Activated T-cell treated with anti-CD3 and anti-CD28 coated beads for 4 hours (primary cell): ENCODE data around the gene MALT1.

Experiments
- DNase-seq: peaks from one replicate; pipeline ENCODE4 v3.0.0-alpha.2; 2020

MALT1 gene

GRCh38 chr18:58692422-58693185, 21.3 kb downstream of the MALT1 start:
- no peak for DNase-seq

GRCh38 chr18:58694221-58694620, 23.0 kb downstream of the MALT1 start:
- DNase-seq: no peak

GRCh38 chr18:58694720-58695468, 23.6 kb downstream of the MALT1 start:
- no peak for DNase-seq

- DNase-seq: no peak
These were observed 24.5 kb downstream of the MALT1 start for GRCh38 chr18:58695772-58696171.

- DNase-seq: no peak
These were observed 25.9 kb downstream of the MALT1 start for GRCh38 chr18:58697146-58697545.

- no peak for DNase-seq
These were observed 27.5 kb downstream of the MALT1 start for GRCh38 chr18:58698701-58699193.

- DNase-seq: no peak
These were observed 28.3 kb downstream of the MALT1 start for GRCh38 chr18:58699551-58699950.

- no peak for DNase-seq
These were observed 28.9 kb downstream of the MALT1 start for GRCh38 chr18:58700209-58700608.

GRCh38 chr18:58712930-58713329, 41.7 kb downstream of the MALT1 start:
- no peak for DNase-seq

GRCh38 chr18:58714259-58714658, 43.0 kb downstream of the MALT1 start:
- no peak for DNase-seq

- DNase-seq: no peak
These were observed 43.6 kb downstream of the MALT1 start for GRCh38 chr18:58714821-58715220.

GRCh38 chr18:58715540-58715939, 44.3 kb downstream of the MALT1 start:
- DNase-seq: no peak

GRCh38 chr18:58716060-58716756, 44.9 kb downstream of the MALT1 start:
- no peak for DNase-seq

GRCh38 chr18:58721566-58722239, 50.4 kb downstream of the MALT1 start:
- no peak for DNase-seq

- DNase-seq: no peak
These were observed 52.7 kb downstream of the MALT1 start for GRCh38 chr18:58723810-58724602.

GRCh38 chr18:58726671-58727070, 55.4 kb downstream of the MALT1 start:
- no peak for DNase-seq

- DNase-seq: no peak
These were observed 56.7 kb downstream of the MALT1 start for GRCh38 chr18:58727776-58728500.

- no peak for DNase-seq
These were observed 57.5 kb downstream of the MALT1 start for GRCh38 chr18:58728719-58729118.

GRCh38 chr18:58730618-58731017, 59.4 kb downstream of the MALT1 start:
- DNase-seq: no peak

- DNase-seq: no peak
These were observed 61.2 kb downstream of the MALT1 start for GRCh38 chr18:58732471-58732870.

- DNase-seq: no peak
These were observed 62.6 kb downstream of the MALT1 start for GRCh38 chr18:58733866-58734265.
